ENCODE data around the gene RAB11FIP3. TPM values are rescaled to one million over a fixed set of nuclear protein-coding genes. Genes with fewer than 3 reads are reported as not detected.

Gene RAB11FIP3
- total and polyA plus RNA-seq, 9 of the 15 experiments (the other 6 are each of a cell fraction or from before 2014, with no cell fraction given), result 0.46 to 13.1 (median 4.3) TPM

GRCh38 chr16:527015-527903 lies 101.8 kb downstream of the RAB11FIP3 start, which contains the start of gene CAPN15 (continued):
- no peak for TF ChIP-seq MLLT1 (IDR thresholded peaks at IDR 0.05)
- no peak for TF ChIP-seq ZKSCAN1 (IDR thresholded peaks at IDR 0.05; ENCODE audit: low read depth, low read length)
- peak; percentile 82 to 90 for TF ChIP-seq SIX5 (IDR thresholded peaks at IDR 0.05; ENCODE audit: borderline replicate concordance in 1 of 2, insufficient read depth in 1 of 2, low read depth in 1 of 2, low read length in 2 of 2)
- TF ChIP-seq E2F6 (IDR thresholded peaks at IDR 0.05; ENCODE audit: borderline replicate concordance in 1 of 2, extremely low read depth in 1 of 2, insufficient read depth in 1 of 2, insufficient read length in 1 of 2, low read depth in 1 of 2, low read length in 1 of 2, poor library complexity in 1 of 2, severe bottlenecking in 1 of 2), result peak in 1 of 2 experiments; percentile 84
- TF ChIP-seq TSC22D4 (tag; IDR thresholded peaks at IDR 0.05), result no peak
- TF ChIP-seq XRCC4 (IDR thresholded peaks at IDR 0.05; ENCODE audit: extremely low read depth, insufficient read depth, insufficient read length), result no peak
- TF ChIP-seq MNT (conservative IDR thresholded peaks at IDR 0.05), result peak; percentile 66 to 85
- peak; percentile 98 for TF ChIP-seq CXXC5 (CRISPR knock-in tag; IDR thresholded peaks at IDR 0.05)
- TF ChIP-seq NBN (IDR thresholded peaks at IDR 0.05; ENCODE audit: low read depth), result no peak
- peak; percentile 33 for TF ChIP-seq RNF2 (IDR thresholded peaks at IDR 0.05)
- TF ChIP-seq ZNF24 (IDR thresholded peaks at IDR 0.05), result peak; percentile 100
- peak; percentile 71 for TF ChIP-seq TBP (optimal IDR thresholded peaks at IDR 0.05; ENCODE audit: low read depth, low read length)
- TF ChIP-seq E2F4 (CRISPR knock-in tag; IDR thresholded peaks at IDR 0.05; ENCODE audit: low read depth), result peak; percentile 73; the same call in 1 of the 2 replicates
- TF ChIP-seq L3MBTL2 (IDR thresholded peaks at IDR 0.05), result peak; percentile 75
- no peak for TF ChIP-seq CBX8 (IDR thresholded peaks at IDR 0.05; ENCODE audit: borderline replicate concordance, extremely low read depth, low read depth, low read length, poor library complexity, severe bottlenecking)
- no peak for TF ChIP-seq CHCHD3 (CRISPR knock-in tag; IDR thresholded peaks at IDR 0.05)
- TF ChIP-seq GATAD2B (IDR thresholded peaks at IDR 0.05; ENCODE audit: borderline replicate concordance), result peak; percentile 27; the same call in 1 of the 2 replicates

Data from K562 (cell line).